ENCODE measurements around the gene THADA.
"Not testable (repeated sequence)": the region's sequence is repeated elsewhere in the genome, so short reads cannot be mapped to it uniquely, and the experiment has no call there.

The THADA gene

GRCh38 chr2:43399098-43399497 is 196.7 kb downstream of the THADA start:
- H3K4me3 ChIP-seq (ENCODE audit: low read depth, low read length): no peak overlapping the region
- peaks cover 13% of the 10 kb centered on the region for H3K4me1 ChIP-seq (ENCODE audit: control insufficient read depth, insufficient read depth, low read length)
- no peaks in the 10 kb centered on the region for H3K27me3 ChIP-seq (ENCODE audit: control insufficient read depth, insufficient read depth, low read length)
- H3K9me3 ChIP-seq (ENCODE audit: control insufficient read depth, insufficient read depth, low read depth, low read length): no peaks in the 10 kb centered on the region
- H3K27ac ChIP-seq (ENCODE audit: low read depth, low read length): no peak overlapping the region
- no peak overlapping the region for H3K9ac ChIP-seq (ENCODE audit: low read length)
- H3K36me3 ChIP-seq (ENCODE audit: control insufficient read depth, insufficient read depth, low read length): peaks cover 2% of the 10 kb centered on the region; the same call in 1 of the 2 replicates

- Histone ChIP-seq H3K36me3 (ENCODE audit: control insufficient read depth, insufficient read depth, low read length) (peaks cover 2% of the 10 kb centered on the region; the same call in 1 of the 2 replicates), H3K9ac (ENCODE audit: low read length) (no peak overlapping the region), H3K4me3 (ENCODE audit: low read depth, low read length) (no peak overlapping the region), H3K27me3 (ENCODE audit: control insufficient read depth, insufficient read depth, low read length) (no peaks in the 10 kb centered on the region), H3K9me3 (ENCODE audit: control insufficient read depth, insufficient read depth, low read depth, low read length) (no peaks in the 10 kb centered on the region), H3K27ac (ENCODE audit: low read depth, low read length) (no peak overlapping the region), H3K4me1 (ENCODE audit: control insufficient read depth, insufficient read depth, low read length) (peaks cover 4% of the 10 kb centered on the region; the same call in 1 of the 2 replicates)
Measured at GRCh38 chr2:43397821-43398220, 198.0 kb downstream of the THADA start.

GRCh38 chr2:43397411-43397810 is 198.4 kb downstream of the THADA start:
- peaks cover 2% of the 10 kb centered on the region; the same call in 1 of the 2 replicates for H3K36me3 ChIP-seq (ENCODE audit: control insufficient read depth, insufficient read depth, low read length)
- H3K9me3 ChIP-seq (ENCODE audit: control insufficient read depth, insufficient read depth, low read depth, low read length): no peaks in the 10 kb centered on the region
- H3K4me1 ChIP-seq (ENCODE audit: control insufficient read depth, insufficient read depth, low read length): no peaks in the 10 kb centered on the region
- H3K9ac ChIP-seq (ENCODE audit: low read length): no peak overlapping the region
- H3K4me3 ChIP-seq (ENCODE audit: low read depth, low read length): no peak overlapping the region
- no peaks in the 10 kb centered on the region for H3K27me3 ChIP-seq (ENCODE audit: control insufficient read depth, insufficient read depth, low read length)
- H3K27ac ChIP-seq (ENCODE audit: low read depth, low read length): no peak overlapping the region

- not testable (repeated sequence) for H3K27me3 ChIP-seq (ENCODE audit: control insufficient read depth, insufficient read depth, low read length); H3K9me3 ChIP-seq (ENCODE audit: control insufficient read depth, insufficient read depth, low read depth, low read length); H3K4me1 ChIP-seq (ENCODE audit: control insufficient read depth, insufficient read depth, low read length); H3K4me3 ChIP-seq (ENCODE audit: low read depth, low read length); H3K36me3 ChIP-seq (ENCODE audit: control insufficient read depth, insufficient read depth, low read length); H3K27ac ChIP-seq (ENCODE audit: low read depth, low read length); H3K9ac ChIP-seq (ENCODE audit: low read length)
Measured at GRCh38 chr2:43396344-43396743, 199.5 kb downstream of the THADA start.

GRCh38 chr2:43393918-43394317 is 201.9 kb downstream of the THADA start:
- peaks cover 2% of the 10 kb centered on the region; the same call in 1 of the 2 replicates for H3K36me3 ChIP-seq (ENCODE audit: control insufficient read depth, insufficient read depth, low read length)
- H3K27ac ChIP-seq (ENCODE audit: low read depth, low read length): no peak overlapping the region

GRCh38 chr2:43391878-43392215 is 204.0 kb downstream of the THADA start:
- no peak overlapping the region for H3K27ac ChIP-seq (ENCODE audit: low read depth, low read length)
- no peaks in the 10 kb centered on the region for H3K9me3 ChIP-seq (ENCODE audit: control insufficient read depth, insufficient read depth, low read depth, low read length)
- no peak overlapping the region for H3K4me3 ChIP-seq (ENCODE audit: low read depth, low read length)
- peaks cover 2% of the 10 kb centered on the region; the same call in 1 of the 2 replicates for H3K36me3 ChIP-seq (ENCODE audit: control insufficient read depth, insufficient read depth, low read length)
- no peaks in the 10 kb centered on the region for H3K27me3 ChIP-seq (ENCODE audit: control insufficient read depth, insufficient read depth, low read length)
- H3K9ac ChIP-seq (ENCODE audit: low read length): no peak overlapping the region
- H3K4me1 ChIP-seq (ENCODE audit: control insufficient read depth, insufficient read depth, low read length): no peaks in the 10 kb centered on the region

More at GRCh38 chr2:43393918-43394317, 201.9 kb downstream of the THADA start:
- H3K9ac ChIP-seq (ENCODE audit: low read length): no peak overlapping the region
- no peak overlapping the region for H3K4me3 ChIP-seq (ENCODE audit: low read depth, low read length)
- no peaks in the 10 kb centered on the region for H3K4me1 ChIP-seq (ENCODE audit: control insufficient read depth, insufficient read depth, low read length)
- no peaks in the 10 kb centered on the region for H3K9me3 ChIP-seq (ENCODE audit: control insufficient read depth, insufficient read depth, low read depth, low read length)
- no peaks in the 10 kb centered on the region for H3K27me3 ChIP-seq (ENCODE audit: control insufficient read depth, insufficient read depth, low read length)

- Histone ChIP-seq H3K27me3 (ENCODE audit: control insufficient read depth, insufficient read depth, low read length) (no peaks in the 10 kb centered on the region), H3K4me3 (ENCODE audit: low read depth, low read length) (no peak overlapping the region), H3K4me1 (ENCODE audit: control insufficient read depth, insufficient read depth, low read length) (no peaks in the 10 kb centered on the region), H3K9ac (ENCODE audit: low read length) (no peak overlapping the region), H3K36me3 (ENCODE audit: control insufficient read depth, insufficient read depth, low read length) (peaks cover 2% of the 10 kb centered on the region; the same call in 1 of the 2 replicates), H3K27ac (ENCODE audit: low read depth, low read length) (no peak overlapping the region), H3K9me3 (ENCODE audit: control insufficient read depth, insufficient read depth, low read depth, low read length) (no peaks in the 10 kb centered on the region)
Measured at GRCh38 chr2:43391201-43391877, 204.5 kb downstream of the THADA start.

GRCh38 chr2:43389581-43390466 is 206.0 kb downstream of the THADA start:
- Histone ChIP-seq H3K9ac (ENCODE audit: low read length) (no peak overlapping the region), H3K36me3 (ENCODE audit: control insufficient read depth, insufficient read depth, low read length) (no peaks in the 10 kb centered on the region), H3K27me3 (ENCODE audit: control insufficient read depth, insufficient read depth, low read length) (no peaks in the 10 kb centered on the region), H3K4me1 (ENCODE audit: control insufficient read depth, insufficient read depth, low read length) (no peaks in the 10 kb centered on the region), H3K27ac (ENCODE audit: low read depth, low read length) (no peak overlapping the region), H3K4me3 (ENCODE audit: low read depth, low read length) (no peak overlapping the region), H3K9me3 (ENCODE audit: control insufficient read depth, insufficient read depth, low read depth, low read length) (no peaks in the 10 kb centered on the region)

- Histone ChIP-seq H3K4me1 (ENCODE audit: control insufficient read depth, insufficient read depth, low read length) (no peaks in the 10 kb centered on the region), H3K9me3 (ENCODE audit: control insufficient read depth, insufficient read depth, low read depth, low read length) (no peaks in the 10 kb centered on the region), H3K4me3 (ENCODE audit: low read depth, low read length) (no peak overlapping the region), H3K27me3 (ENCODE audit: control insufficient read depth, insufficient read depth, low read length) (no peaks in the 10 kb centered on the region), H3K9ac (ENCODE audit: low read length) (no peak overlapping the region), H3K36me3 (ENCODE audit: control insufficient read depth, insufficient read depth, low read length) (no peaks in the 10 kb centered on the region), H3K27ac (ENCODE audit: low read depth, low read length) (no peak overlapping the region)
Measured at GRCh38 chr2:43388371-43388770, 207.5 kb downstream of the THADA start.

GRCh38 chr2:43387092-43388062 is 208.5 kb downstream of the THADA start:
- Histone ChIP-seq H3K9ac (ENCODE audit: low read length) (no peak overlapping the region), H3K27me3 (ENCODE audit: control insufficient read depth, insufficient read depth, low read length) (no peaks in the 10 kb centered on the region), H3K36me3 (ENCODE audit: control insufficient read depth, insufficient read depth, low read length) (no peaks in the 10 kb centered on the region), H3K9me3 (ENCODE audit: control insufficient read depth, insufficient read depth, low read depth, low read length) (no peaks in the 10 kb centered on the region), H3K27ac (ENCODE audit: low read depth, low read length) (no peak overlapping the region), H3K4me3 (ENCODE audit: low read depth, low read length) (no peak overlapping the region), H3K4me1 (ENCODE audit: control insufficient read depth, insufficient read depth, low read length) (no peaks in the 10 kb centered on the region)
